Ascending aorta (tissue), 2 donors: ENCODE data around the gene GREB1L. TPM values are rescaled to one million over a fixed set of nuclear protein-coding genes. Genes with fewer than 3 reads are reported as not detected.

ENCODE experiments used
- DNase-seq, 2 donors: peaks; one replicate each; pipeline ENCODE4 v3.0.0-alpha.2; 2019; ENCODE audit warnings: low spot score in 2 of 2
- H3K27ac ChIP-seq, 2 donors: fragments of 200-600 bp; sonication (generic); one replicate each; pipeline ENCODE4 v1.5.1; 2016 to 2017; ENCODE audit warnings: mild to moderate bottlenecking in 1 of 2
- H3K27me3 ChIP-seq: fragments of 200-600 bp; sonication (generic); one replicate; pipeline ENCODE4 v1.5.1; 2017
- H3K36me3 ChIP-seq, 2 donors: fragments of 200-600 bp; sonication (generic); one replicate each; pipeline ENCODE4 v1.5.1; 2016
- H3K4me1 ChIP-seq, 2 donors: fragments of 200-600 bp; sonication (generic); one replicate each; pipeline ENCODE4 v1.5.1; 2016 to 2017; ENCODE audit warnings: mild to moderate bottlenecking in 1 of 2
- H3K4me3 ChIP-seq, 2 donors: fragments of 200-600 bp; sonication (generic); one replicate each; pipeline ENCODE4 v1.5.1; 2016 to 2017; ENCODE audit warnings: mild to moderate bottlenecking in 1 of 2
- H3K9me3 ChIP-seq, 2 donors: fragments of 200-600 bp; sonication (generic); one replicate each; pipeline ENCODE4 v1.5.1; 2016
- CTCF ChIP-seq, 3 experiments: fragments of 200-600 bp in 2 of 3; fragments of 450-650 bp in 1 of 3; sonication (generic) in 2 of 3; IDR thresholded peaks; one replicate each; pipeline ENCODE4 v1.5.1; 2016 to 2019; ENCODE audit warnings: antibody characterized with exemption in 3 of 3, mild to moderate bottlenecking in 1 of 3, moderate library complexity in 1 of 3
- intact Hi-C: fragments of 100-400 bp; cut with DNase I; formaldehyde crosslinking; loops from one replicate; pipeline ENCODE4 v1.15.1; 2023
- total RNA-seq: library from RNA; depleted of rRNA; stranded (reverse); fragments of >200 nt; gene quantifications from one replicate; pipeline ENCODE4 v1.1.0, GENCODE V29; 2016

Gene GREB1L
- total RNA-seq, 1 donor from 2014 or later: 2.2 TPM

GRCh38 chr18:21546423-21546822 lies 304.4 kb downstream of the GREB1L start:
- peaks cover 5 to 42% of the 10 kb centered on the region in 2 donors for H3K36me3 ChIP-seq
- H3K4me3 ChIP-seq: no peak overlapping the region

GRCh38 chr18:21548647-21549046 lies 306.6 kb downstream of the GREB1L start:
- Histone ChIP-seq H3K27me3 (no peaks in the 10 kb centered on the region), H3K9me3 (no peaks in the 10 kb centered on the region), H3K36me3 (peaks cover 8 to 43% of the 10 kb centered on the region in 2 donors), H3K4me3 (no peak overlapping the region), H3K27ac (no peak overlapping the region), H3K4me1 (no peaks in the 10 kb centered on the region)
- intact Hi-C loops: no loop called here
- DNase-seq: no peak
- TF ChIP-seq CTCF (IDR thresholded peaks at IDR 0.05): no peak

More at GRCh38 chr18:21546423-21546822, 304.4 kb downstream of the GREB1L start:
- Histone ChIP-seq H3K4me1 (no peaks in the 10 kb centered on the region), H3K27me3 (no peaks in the 10 kb centered on the region), H3K9me3 (no peaks in the 10 kb centered on the region), H3K27ac (no peak overlapping the region)
- intact Hi-C loops: no loop called here
- no peak for TF ChIP-seq CTCF (IDR thresholded peaks at IDR 0.05)
- DNase-seq: no peak

- DNase-seq: no peak
Observed at GRCh38 chr18:21550510-21550970, 308.5 kb downstream of the GREB1L start.

GRCh38 chr18:21557607-21558253 lies 315.7 kb downstream of the GREB1L start:
- no peaks in the 10 kb centered on the region for H3K9me3 ChIP-seq
- DNase-seq: no peak
- peaks cover 11 to 58% of the 10 kb centered on the region in 2 donors for H3K36me3 ChIP-seq
- no peak overlapping the region for H3K4me3 ChIP-seq
- TF ChIP-seq CTCF (IDR thresholded peaks at IDR 0.05): no peak
- peaks cover 0 to 4% of the 10 kb centered on the region in 2 donors for H3K4me1 ChIP-seq
- no peaks in the 10 kb centered on the region for H3K27me3 ChIP-seq
- peak overlapping the region; percentile 26 to 57 for H3K27ac ChIP-seq
- intact Hi-C loops: no loop called here

More at GRCh38 chr18:21550510-21550970, 308.5 kb downstream of the GREB1L start:
- H3K36me3 ChIP-seq: peaks cover 11 to 48% of the 10 kb centered on the region in 2 donors
- no peaks in the 10 kb centered on the region for H3K4me1 ChIP-seq
- intact Hi-C loops: no loop called here
- no peak for TF ChIP-seq CTCF (IDR thresholded peaks at IDR 0.05)
- H3K4me3 ChIP-seq: no peak overlapping the region
- no peaks in the 10 kb centered on the region for H3K9me3 ChIP-seq
- H3K27me3 ChIP-seq: no peaks in the 10 kb centered on the region
- H3K27ac ChIP-seq: no peak overlapping the region

- Histone ChIP-seq H3K4me1 (peaks cover 0 to 4% of the 10 kb centered on the region in 2 donors), H3K27me3 (no peaks in the 10 kb centered on the region), H3K36me3 (peaks cover 15 to 66% of the 10 kb centered on the region in 2 donors), H3K4me3 (no peak overlapping the region), H3K9me3 (no peaks in the 10 kb centered on the region), H3K27ac (no peak overlapping the region)
- TF ChIP-seq CTCF (IDR thresholded peaks at IDR 0.05): no peak
- intact Hi-C loops: no loop called here
- DNase-seq: no peak
Observed at GRCh38 chr18:21559195-21559594, 317.2 kb downstream of the GREB1L start.
